NCI-H1694 treated with DMSO at 0.1 percent for 48 hours (cell line): ENCODE results near the gene ITIH4.

ENCODE experiments used
- DNase-seq: peaks from one replicate; lab custom pipeline; 2025; lab: John Stamatoyannopoulos, UW

Gene ITIH4

GRCh38 chr3:52848617-52849016 lies 18.1 kb upstream of the ITIH4 start:
- no peak for DNase-seq

DNA sequence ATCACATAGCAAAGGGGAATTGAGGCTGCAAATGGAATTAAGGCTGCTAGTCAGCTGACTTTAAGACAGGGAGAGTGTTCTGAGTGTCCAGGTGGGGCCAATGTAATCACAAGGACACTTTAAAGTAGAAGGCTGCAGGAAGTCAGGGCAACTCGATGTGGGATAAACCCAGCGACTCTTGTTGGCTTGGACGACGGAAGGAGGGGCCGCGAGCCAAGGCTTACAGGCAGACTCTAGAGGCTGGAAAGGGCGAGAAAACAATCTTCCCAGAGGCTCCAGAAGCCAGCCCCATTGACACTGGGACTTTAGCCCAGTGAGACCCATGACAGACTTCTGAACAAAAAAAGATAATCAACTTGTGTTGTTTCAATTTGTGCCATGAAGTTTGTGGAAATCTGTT lies 17.3 kb upstream of the ITIH4 start:
- DNase-seq: no peak

DNA sequence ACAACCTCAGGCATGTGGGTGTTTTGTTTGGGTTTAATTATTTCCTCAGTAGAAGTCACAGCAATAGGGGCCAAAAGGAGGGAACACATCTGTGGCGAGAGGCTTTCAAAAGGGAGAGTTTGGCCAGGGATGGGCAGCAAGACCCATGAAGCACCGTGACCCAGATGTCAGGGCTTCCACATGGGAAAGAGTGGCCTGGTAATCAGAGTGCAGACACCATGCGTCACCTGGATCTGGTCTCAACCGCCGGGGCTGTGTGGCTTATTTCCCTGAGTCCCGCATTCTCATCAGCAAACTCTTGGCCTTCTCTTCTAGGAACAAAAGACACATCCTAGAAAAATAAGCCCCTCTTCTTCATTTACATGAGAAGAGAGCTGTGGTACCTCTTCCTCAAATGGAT lies 16.8 kb upstream of the ITIH4 start:
- no peak for DNase-seq

GRCh38 chr3:52846432-52846965 lies 16.0 kb upstream of the ITIH4 start:
- DNase-seq: no peak

DNA sequence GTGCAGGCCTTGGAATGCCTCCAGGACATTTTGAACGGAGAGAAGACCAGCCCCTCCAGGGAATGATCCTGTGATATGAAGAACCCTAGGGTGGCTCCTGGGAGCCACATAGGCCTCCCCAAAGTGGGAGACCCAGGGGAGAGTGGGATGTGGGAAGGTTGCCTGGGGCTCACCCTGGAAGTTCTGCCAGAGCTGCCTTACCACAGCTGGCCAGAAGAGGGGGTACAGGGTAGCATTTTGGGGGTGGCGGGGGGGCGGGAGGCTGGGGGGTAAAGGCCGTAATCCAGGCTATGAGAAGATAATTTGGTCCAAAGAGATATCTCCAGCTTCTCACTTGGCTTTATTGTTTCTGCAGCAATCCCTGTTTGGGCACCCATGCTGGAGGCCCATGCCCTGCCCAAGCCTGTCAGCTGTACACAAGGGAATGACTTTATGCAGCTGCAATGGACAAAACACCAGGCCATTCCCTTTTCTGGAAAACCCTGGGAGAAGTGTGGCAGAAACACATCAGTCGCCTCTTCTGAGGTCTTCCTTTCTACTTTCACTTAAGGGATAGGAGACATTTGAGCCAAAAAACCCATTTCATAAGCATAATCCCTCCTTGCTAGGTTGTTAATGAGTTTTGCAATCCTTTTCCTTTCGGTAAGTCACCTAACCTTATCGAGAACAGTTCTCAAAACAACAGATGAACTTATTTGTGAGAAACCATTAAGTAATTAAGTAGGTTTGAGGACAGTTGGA lies 15.4 kb upstream of the ITIH4 start:
- no peak for DNase-seq

- DNase-seq: no peak
Measured at GRCh38 chr3:52845157-52845556, 14.7 kb upstream of the ITIH4 start.

DNA sequence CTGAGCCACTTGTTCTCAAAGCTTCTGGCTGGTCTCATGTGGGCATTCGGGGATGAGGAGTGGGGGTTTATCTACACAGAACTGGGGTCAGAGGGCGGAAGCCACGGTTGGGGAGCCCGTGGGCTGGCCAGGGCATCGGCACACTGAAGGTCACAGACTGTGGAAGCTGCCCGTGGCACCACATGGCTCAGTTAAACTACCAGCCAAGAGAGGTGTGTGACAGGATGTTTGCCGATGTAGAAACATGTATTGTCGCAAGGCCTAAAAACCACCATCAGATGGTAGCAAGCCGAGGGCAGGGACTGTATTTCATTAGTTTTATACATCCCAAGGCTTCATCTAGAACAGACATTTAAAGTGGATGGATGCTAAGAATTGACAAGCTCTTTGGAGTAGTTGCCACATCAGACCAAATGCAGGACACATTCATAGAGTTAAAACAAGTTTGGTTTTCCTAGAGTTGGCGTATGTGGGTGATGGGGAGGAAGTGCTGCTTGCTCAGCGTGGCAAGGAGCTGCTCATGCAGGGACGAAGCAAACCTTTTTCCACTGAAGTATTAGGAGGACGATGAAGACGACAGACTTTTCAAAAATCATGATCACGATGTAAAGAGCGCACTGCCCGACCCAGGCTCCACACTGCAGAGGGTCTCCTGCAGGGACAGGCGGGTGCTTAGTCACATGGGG lies 14.0 kb upstream of the ITIH4 start:
- DNase-seq: no peak

DNA sequence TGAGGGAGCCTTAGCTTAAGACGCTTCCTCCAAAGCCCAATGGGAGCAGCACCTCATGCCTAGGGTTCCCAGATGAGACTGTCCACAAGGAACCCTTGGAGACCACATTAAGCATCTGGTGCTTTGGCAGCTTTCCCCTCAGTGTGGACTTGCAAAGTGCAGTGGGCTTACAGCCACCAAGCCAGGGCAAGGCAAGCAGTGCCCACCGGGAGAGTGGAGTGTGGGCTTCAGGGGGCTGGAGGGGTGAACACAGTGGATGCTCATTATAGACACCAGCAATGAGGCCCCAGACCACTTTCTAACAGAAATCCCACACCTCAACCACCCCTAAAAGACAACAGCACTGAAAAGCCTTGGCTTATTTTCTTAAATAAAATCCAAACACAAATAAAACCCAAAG lies 13.4 kb upstream of the ITIH4 start:
- DNase-seq: no peak

GRCh38 chr3:52843108-52843865 lies 12.8 kb upstream of the ITIH4 start:
- no peak for DNase-seq

DNA sequence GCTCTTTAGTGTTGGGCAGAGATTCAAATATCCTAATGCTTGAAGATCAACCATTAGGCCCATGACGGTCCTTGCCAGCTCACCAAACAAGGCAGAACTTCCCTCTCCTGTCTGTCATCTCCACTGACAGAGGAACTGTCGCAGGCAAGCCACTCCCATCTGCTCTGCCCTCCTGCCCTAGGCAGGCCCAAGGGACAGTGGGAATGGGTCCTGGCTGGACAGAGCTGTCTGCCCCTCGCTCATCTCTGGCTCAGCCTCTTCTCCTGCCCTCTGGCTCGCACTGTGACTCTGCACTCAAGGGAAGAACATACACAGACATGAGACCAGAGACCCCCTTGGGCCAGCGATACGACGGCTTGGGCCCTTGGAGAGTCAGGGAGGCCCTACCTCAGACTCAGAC lies 12.0 kb upstream of the ITIH4 start:
- DNase-seq: no peak

GRCh38 chr3:52841981-52842340 lies 11.5 kb upstream of the ITIH4 start:
- DNase-seq: no peak

DNA sequence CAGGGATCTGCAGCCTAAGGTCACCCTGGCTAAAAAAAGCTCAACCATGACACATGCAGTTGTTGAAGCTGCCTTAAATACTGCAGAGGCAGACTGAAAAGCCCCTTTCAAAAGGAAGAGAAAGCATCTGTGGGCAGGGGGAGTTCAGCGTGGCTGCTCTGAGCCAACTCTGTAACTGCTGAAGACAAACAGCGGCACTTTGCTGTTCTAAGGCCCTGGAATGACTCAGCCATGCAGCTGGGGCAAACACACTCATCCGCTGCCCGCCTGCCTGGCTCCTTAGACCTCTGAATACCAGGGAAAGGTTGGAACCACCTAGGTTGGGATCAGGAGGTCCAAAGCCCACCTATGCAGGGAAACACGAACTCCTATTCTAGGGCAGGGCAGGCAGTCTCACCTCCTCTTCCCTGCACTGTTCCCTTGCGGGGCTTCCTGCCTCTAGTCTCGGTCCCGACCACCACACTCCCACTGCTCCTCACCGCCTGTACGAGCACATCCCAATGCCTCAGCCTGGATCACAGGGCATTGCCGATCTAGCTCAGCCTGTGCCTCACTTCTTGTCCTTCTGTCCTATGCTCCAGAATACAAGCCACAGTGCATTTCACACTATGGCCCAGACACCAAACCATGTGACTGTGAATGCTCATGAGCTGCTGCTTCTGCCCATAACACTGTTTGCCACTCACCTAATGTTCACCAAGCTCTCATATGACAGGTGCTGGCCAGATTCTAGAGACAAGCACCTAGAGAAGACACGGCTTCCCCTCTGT lies 10.9 kb upstream of the ITIH4 start:
- no peak for DNase-seq

- DNase-seq: no peak
Measured at GRCh38 chr3:52839892-52840545, 9.5 kb upstream of the ITIH4 start.

GRCh38 chr3:52839268-52839575 lies 8.8 kb upstream of the ITIH4 start:
- DNase-seq: no peak

- DNase-seq: no peak
Measured at GRCh38 chr3:52838561-52839267, 8.2 kb upstream of the ITIH4 start.

DNA sequence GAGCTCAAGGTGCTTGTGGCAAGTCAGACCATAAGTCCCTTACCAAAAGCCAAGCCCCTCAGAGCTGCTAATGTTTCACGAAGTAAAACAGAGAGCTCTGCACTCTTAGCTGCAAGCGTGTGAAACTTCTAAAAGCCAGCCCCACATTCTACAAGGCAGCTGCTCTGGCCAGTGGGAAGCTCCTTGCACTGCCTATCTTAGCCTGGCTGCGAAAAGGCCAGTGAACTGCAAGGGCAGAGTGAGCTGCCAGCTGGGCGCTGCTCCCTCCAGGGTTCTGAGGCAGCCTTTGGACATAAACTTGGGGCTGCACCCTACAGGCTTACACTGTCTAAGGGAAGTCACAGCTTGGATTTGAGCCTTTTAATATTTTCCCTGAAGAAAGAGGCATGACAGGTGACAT lies 6.5 kb upstream of the ITIH4 start:
- no peak for DNase-seq

- DNase-seq: no peak
Measured at GRCh38 chr3:52836471-52836845, 6.0 kb upstream of the ITIH4 start.

DNA sequence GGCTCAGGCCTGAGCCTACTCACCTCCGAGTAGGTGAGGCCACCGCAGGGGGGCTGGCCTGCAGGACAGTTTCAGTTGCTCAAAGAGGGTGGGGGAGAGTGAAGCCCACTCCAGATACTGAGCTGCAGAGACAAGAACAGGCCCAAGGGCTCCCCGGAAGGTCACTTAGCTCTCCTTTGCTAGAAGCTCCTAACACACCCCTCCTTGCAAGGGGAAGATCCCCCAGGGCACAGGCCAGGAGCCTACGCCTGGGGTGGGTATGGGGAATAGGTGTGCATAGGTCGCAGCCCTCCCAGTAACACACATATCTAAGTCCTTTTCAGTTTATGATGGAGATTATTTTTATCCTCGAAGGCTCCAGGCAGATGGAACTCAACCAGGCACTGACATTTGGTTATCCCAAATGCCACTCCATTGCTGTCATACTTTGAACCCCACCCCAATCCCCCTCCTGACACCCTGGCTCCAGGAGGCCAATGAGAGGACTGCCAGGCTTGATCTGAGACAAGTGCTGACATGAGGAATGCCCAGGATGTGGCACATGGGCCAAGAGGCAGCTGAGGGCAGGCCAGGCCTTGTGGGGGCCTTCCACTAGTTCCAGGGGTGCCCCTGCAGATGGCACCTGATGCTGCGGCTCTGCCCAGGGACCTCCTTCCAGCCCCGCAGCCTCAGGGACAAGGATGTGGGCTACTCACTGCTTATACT lies 5.4 kb upstream of the ITIH4 start:
- DNase-seq: no peak

DNA sequence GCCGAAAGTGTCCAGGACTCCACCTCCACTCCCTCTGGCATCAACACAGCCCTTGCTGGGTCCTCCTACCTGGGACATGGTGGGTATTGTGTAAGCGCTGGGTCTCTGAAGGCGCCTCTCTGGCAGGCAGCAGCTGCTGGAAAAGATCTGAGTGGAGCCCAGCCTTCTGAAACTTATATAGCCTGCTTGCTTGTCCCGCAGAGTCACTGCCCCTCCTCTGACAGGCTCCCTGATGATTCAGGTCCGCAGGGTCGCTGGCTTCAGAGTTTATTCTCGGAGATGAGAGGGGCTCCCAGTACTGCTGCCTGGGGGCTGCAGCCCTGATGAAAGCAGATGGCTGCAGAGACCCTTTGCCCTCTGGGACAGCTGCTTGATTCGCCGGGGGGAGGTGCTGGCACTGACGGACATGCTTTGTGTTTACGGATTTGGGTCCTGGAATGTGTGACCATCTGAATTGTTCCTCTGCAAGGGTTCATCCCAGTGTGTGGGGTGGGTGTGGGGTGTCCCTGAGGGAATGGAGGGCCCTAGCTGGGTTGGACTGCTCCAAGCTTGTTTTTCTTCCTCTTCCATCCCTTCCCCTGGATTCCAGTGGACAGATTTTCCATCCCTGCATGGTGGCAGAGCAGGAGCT lies 4.5 kb upstream of the ITIH4 start, which contains the start of gene MUSTN1:
MUSTN1 (minus strand) TSS at position 149 of the 631 bp plus-strand sequence; CDS start at position 78, 71 bp downstream.
- no peak for DNase-seq

DNA sequence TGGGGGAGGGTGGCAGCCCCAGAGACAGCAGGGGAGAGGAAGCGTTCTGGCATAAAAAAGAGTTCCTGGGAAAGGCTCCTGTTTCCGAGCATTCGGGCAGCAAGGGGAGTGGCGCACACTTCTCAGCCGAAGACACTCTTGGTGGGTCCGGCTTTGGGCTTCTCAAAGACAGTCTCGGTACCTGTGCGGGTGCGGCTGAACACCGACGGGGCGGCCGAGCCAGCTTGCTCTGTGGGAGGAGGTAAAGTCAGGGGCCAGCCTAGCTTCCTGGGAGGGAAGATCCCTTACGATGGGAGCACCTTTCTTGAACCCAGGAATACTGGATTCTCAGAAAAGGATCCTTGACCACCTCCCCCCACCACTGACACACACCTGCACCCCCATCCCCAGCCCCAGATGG lies 2.7 kb upstream of the ITIH4 start:
- no peak for DNase-seq
